BE2C (cell line): ENCODE measurements around the gene RAB39A.
A peak's percentile ranks its signal among the peaks of the same experiment; 100 is the strongest.

Experiments
- DNase-seq: peaks from one replicate; pipeline ENCODE4 v3.0.0-alpha.2; 2020
- H3K27me3 ChIP-seq: fragments of 250-450 bp; sonication (Bioruptor Pico); 2 replicates; pipeline ENCODE4 v1.5.1; 2020; ENCODE audit warnings: mild to moderate bottlenecking
- H3K36me3 ChIP-seq: fragments of 250-450 bp; sonication (Bioruptor Pico); 2 replicates; pipeline ENCODE4 v1.5.1; 2020; ENCODE audit warnings: mild to moderate bottlenecking
- H3K4me1 ChIP-seq: fragments of 250-450 bp; sonication (Bioruptor Pico); 2 replicates; pipeline ENCODE4 v1.5.1; 2020
- H3K4me3 ChIP-seq: 2 replicates; pipeline ENCODE4 v1.5.1; 2011; ENCODE audit warnings: low read depth, low read length
- H3K9me3 ChIP-seq: fragments of 250-450 bp; sonication (Bioruptor Pico); 2 replicates; pipeline ENCODE4 v1.5.1; 2020
- CTCF ChIP-seq: IDR thresholded peaks from 2 replicates; pipeline ENCODE4 v1.5.1; 2012; ENCODE audit warnings: mild to moderate bottlenecking, low read depth, low read length

The RAB39A gene

GRCh38 chr11:108008656-108009496, 80.6 kb downstream of the RAB39A start, which contains the start of gene CUL5:
CUL5 (plus strand) TSS chr11:108008898; CDS start chr11:108009349, 451 bp downstream.
- H3K4me3 ChIP-seq: peak within 1 kb of the TSS; percentile 96
- TF ChIP-seq CTCF: peak; percentile 85
- peak; percentile 94 for DNase-seq

GRCh38 chr11:108009497-108010370, 81.5 kb downstream of the RAB39A start:
- Histone ChIP-seq H3K4me3 (peak overlapping the region; percentile 96), H3K9me3 (no peaks in the 10 kb centered on the region), H3K36me3 (peaks cover 3% of the 10 kb centered on the region; the same call in 1 of the 2 replicates), H3K4me1 (no peaks in the 10 kb centered on the region; the same call in 1 of the 2 replicates), H3K27me3 (no peaks in the 10 kb centered on the region)
- DNase-seq: no peak
- TF ChIP-seq CTCF: no peak

More at GRCh38 chr11:108008656-108009496, 80.6 kb downstream of the RAB39A start, which contains the start of gene CUL5:
- Histone ChIP-seq H3K27me3 (no peaks in the 10 kb centered on the region), H3K9me3 (no peaks in the 10 kb centered on the region), H3K4me1 (no peaks in the 10 kb centered on the region; the same call in 1 of the 2 replicates), H3K36me3 (peaks cover 3% of the 10 kb centered on the region; the same call in 1 of the 2 replicates)

DNA sequence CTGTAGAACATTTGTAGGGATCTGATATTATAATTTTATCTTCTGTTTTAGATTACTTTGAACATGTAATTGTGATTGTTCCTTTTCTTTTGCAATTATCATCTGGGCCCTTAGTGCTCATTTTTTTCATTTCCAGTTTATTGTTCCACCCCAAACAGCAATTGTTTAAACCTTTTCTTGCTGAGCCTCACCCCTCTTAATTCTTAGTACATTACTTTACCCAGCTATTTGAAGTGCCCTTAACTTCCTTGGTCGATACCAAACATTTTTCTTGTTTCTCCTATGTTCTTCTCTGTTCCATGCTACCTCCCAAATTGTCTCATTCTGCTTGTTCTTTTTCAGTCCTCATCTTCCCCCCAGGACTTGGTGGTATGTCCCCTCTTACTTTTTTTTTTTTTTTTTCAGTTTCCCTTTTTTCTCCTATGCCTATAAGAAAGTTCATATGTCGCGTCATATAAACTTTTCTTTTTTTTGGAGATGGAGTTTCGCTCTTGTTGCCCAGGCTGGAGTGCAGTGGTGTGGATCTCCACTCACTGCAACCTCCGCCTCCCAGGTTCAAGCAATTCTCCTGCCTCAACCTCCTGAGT, 84.0 kb downstream of the RAB39A start:
- no peak for DNase-seq
- Histone ChIP-seq H3K27me3 (no peaks in the 10 kb centered on the region), H3K4me1 (no peaks in the 10 kb centered on the region; the same call in 1 of the 2 replicates), H3K9me3 (no peaks in the 10 kb centered on the region), H3K36me3 (peaks cover 16% of the 10 kb centered on the region), H3K4me3 (no peak overlapping the region)
- no peak for TF ChIP-seq CTCF
